Chondrocyte (in vitro differentiated cells): Measurements from ENCODE around the gene PLD4. TPM values are rescaled to one million over a fixed set of nuclear protein-coding genes. Genes with fewer than 3 reads are reported as not detected.
A peak's percentile ranks its signal among the peaks of the same experiment; 100 is the strongest.
"Not testable (repeated sequence)": the region's sequence is repeated elsewhere in the genome, so short reads cannot be mapped to it uniquely, and the experiment has no call there.

Experiments used
- DNase-seq: peaks from one replicate; pipeline ENCODE4 v3.0.0; 2021; ENCODE audit warnings: mixed read lengths, low spot score
- H3K27ac Mint-ChIP-seq: one replicate; pipeline ENCODE4 v1.8.0; 2021; ENCODE audit warnings: mild to moderate bottlenecking, moderate library complexity, mixed read lengths; ENCODE audit not compliant: unreplicated experiment
- H3K27me3 Mint-ChIP-seq: 2 replicates; pipeline ENCODE4 v1.8.0; 2021; ENCODE audit warnings: low read depth, mixed read lengths
- H3K36me3 Mint-ChIP-seq: 2 replicates; pipeline ENCODE4 v1.8.0; 2021; ENCODE audit warnings: low read depth, mixed read lengths
- H3K4me1 Mint-ChIP-seq: 2 replicates; pipeline ENCODE4 v1.8.0; 2021; ENCODE audit warnings: low read depth, mild to moderate bottlenecking, mixed read lengths
- H3K4me3 Mint-ChIP-seq: one replicate; pipeline ENCODE4 v1.8.0; 2021; ENCODE audit warnings: mild to moderate bottlenecking, moderate library complexity, mixed read lengths; ENCODE audit not compliant: unreplicated experiment
- H3K9me3 Mint-ChIP-seq: 2 replicates; pipeline ENCODE4 v1.8.0; 2021; ENCODE audit warnings: low read depth, mixed read lengths
- CTCF ChIP-seq: fragments of 200-600 bp; sonication (generic); IDR thresholded peaks from 2 replicates; pipeline ENCODE4 v1.5.0; 2021; ENCODE audit warnings: antibody characterized with exemption, mild to moderate bottlenecking, moderate library complexity
- total RNA-seq: library from RNA; stranded (reverse); gene quantifications from 3 replicates; pipeline ENCODE4 v1.2.1, GENCODE V29; 2021

The PLD4 gene
- total RNA-seq, 1 donor from 2014 or later, result 0.10 TPM

- H3K4me3 Mint-ChIP-seq, result no peak overlapping the region
Measured at GRCh38 chr14:104888489-104889374, 35.9 kb upstream of the PLD4 start.

GRCh38 chr14:104889375-104889757 is 35.3 kb upstream of the PLD4 start:
- no peaks in the 10 kb centered on the region for H3K4me1 Mint-ChIP-seq
- peaks cover 2% of the 10 kb centered on the region for H3K36me3 Mint-ChIP-seq
- TF ChIP-seq CTCF, result no peak
- DNase-seq, result peak; percentile 88
- H3K9me3 Mint-ChIP-seq, result no peaks in the 10 kb centered on the region
- no peaks in the 10 kb centered on the region for H3K27me3 Mint-ChIP-seq
- H3K27ac Mint-ChIP-seq, result no peak overlapping the region
- no peak overlapping the region for H3K4me3 Mint-ChIP-seq

More at GRCh38 chr14:104888489-104889374, 35.9 kb upstream of the PLD4 start:
- H3K27me3 Mint-ChIP-seq, result no peaks in the 10 kb centered on the region
- no peak overlapping the region for H3K27ac Mint-ChIP-seq
- peaks cover 2% of the 10 kb centered on the region for H3K36me3 Mint-ChIP-seq
- no peaks in the 10 kb centered on the region for H3K4me1 Mint-ChIP-seq
- no peaks in the 10 kb centered on the region for H3K9me3 Mint-ChIP-seq
- TF ChIP-seq CTCF, result no peak
- DNase-seq, result peak; percentile 93

GRCh38 chr14:104890292-104890691 is 34.4 kb upstream of the PLD4 start:
- H3K27me3 Mint-ChIP-seq, DNase-seq, H3K9me3 Mint-ChIP-seq, H3K36me3 Mint-ChIP-seq, H3K27ac Mint-ChIP-seq, H3K4me3 Mint-ChIP-seq, H3K4me1 Mint-ChIP-seq: not testable (repeated sequence)

- Mint-ChIP-seq H3K36me3 (no peaks in the 10 kb centered on the region), H3K4me3 (no peak overlapping the region), H3K4me1 (no peaks in the 10 kb centered on the region), H3K9me3 (no peaks in the 10 kb centered on the region), H3K27me3 (no peaks in the 10 kb centered on the region), H3K27ac (no peak overlapping the region)
- DNase-seq, result no peak
- TF ChIP-seq CTCF, result no peak
Measured at GRCh38 chr14:104891121-104891551, 33.5 kb upstream of the PLD4 start.

- no peak for TF ChIP-seq CTCF
- Mint-ChIP-seq H3K4me3 (no peak overlapping the region), H3K36me3 (no peaks in the 10 kb centered on the region), H3K27ac (no peak overlapping the region), H3K27me3 (no peaks in the 10 kb centered on the region), H3K9me3 (no peaks in the 10 kb centered on the region), H3K4me1 (peaks cover 4% of the 10 kb centered on the region)
- DNase-seq, result no peak
Measured at GRCh38 chr14:104891664-104892530, 32.8 kb upstream of the PLD4 start.
